Suppressor macrophage treated with lipopolysaccharide for 1 hour (primary cell): ENCODE data around the gene EPHA1.

Source experiments
- DNase-seq, 3 donors: peaks; one replicate each; pipeline ENCODE4 v3.0.0-alpha.2; 2020 to 2022

Gene EPHA1

GRCh38 chr7:143387156-143387975 is 21.3 kb downstream of the EPHA1 start:
- DNase-seq, result no peak

DNA sequence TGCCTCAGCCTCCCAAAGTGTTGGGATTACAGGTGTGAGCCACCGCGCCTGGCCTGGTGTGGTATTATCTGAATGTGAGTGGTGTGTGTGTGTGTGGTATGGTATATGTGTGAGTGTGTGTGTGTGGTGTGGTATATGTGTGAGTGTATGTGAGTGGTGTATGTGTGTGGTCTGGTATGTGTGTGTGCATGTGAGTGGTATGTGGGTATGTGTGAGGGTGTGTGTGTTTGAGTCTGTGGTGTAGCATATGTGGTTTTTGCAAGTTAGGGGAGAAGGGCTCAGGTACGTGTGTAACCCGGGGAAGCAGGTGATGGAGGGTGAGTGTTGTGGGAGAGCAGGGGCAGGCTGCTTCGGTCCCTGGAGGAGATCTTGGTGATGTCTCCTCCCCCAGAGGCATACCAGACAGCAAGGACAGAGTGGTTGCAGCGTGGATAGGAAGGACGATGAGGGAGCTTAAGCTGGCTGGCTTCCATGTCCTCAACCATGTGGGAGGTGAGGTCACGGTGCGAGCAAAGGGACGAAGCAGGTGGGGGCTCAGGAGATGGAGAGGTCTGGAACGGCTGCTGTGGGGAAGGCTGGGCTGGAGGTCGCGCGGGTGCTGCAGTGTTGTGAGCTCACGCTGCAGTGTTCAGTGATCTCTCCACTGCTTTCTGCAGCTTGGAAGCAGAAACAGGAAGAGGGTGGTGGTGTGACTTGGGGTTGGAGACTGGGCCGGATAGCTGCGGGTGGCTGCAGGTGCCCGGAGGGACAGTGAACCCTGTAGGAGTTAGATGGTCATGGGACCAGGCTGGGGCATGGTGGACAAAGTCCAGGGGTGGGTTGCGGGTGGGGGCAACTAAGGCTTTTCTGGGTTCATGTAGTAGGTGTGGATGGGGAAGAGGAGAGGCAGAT is 22.5 kb downstream of the EPHA1 start:
- DNase-seq, result peak; percentile 57 to 62 (median 58)

GRCh38 chr7:143384661-143385631 is 23.7 kb downstream of the EPHA1 start:
- DNase-seq, result peak; percentile 78 to 84 (median 79)

GRCh38 chr7:143384148-143384547 is 24.5 kb downstream of the EPHA1 start:
- DNase-seq, result peak; percentile 57 to 60 (median 60)

DNA sequence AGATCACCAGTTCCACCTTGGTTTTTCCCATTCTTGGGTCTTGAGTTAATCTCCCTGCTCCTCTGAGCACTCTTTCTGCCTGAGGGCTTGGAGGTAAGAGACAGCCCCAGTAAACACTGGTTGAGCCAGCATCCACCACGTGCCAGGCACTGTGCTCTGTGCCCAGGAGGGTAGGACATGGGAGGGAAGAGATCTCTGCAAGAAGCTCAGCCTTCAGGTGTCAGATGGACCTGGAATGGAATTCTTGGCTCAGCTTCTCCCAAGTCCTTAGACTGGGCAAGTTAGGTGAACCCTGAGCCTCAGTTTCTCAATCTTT is 25.1 kb downstream of the EPHA1 start:
- DNase-seq, result peak in 1 of 3 donors; percentile 48

GRCh38 chr7:143382791-143383641 is 25.6 kb downstream of the EPHA1 start:
- DNase-seq, result no peak

DNA sequence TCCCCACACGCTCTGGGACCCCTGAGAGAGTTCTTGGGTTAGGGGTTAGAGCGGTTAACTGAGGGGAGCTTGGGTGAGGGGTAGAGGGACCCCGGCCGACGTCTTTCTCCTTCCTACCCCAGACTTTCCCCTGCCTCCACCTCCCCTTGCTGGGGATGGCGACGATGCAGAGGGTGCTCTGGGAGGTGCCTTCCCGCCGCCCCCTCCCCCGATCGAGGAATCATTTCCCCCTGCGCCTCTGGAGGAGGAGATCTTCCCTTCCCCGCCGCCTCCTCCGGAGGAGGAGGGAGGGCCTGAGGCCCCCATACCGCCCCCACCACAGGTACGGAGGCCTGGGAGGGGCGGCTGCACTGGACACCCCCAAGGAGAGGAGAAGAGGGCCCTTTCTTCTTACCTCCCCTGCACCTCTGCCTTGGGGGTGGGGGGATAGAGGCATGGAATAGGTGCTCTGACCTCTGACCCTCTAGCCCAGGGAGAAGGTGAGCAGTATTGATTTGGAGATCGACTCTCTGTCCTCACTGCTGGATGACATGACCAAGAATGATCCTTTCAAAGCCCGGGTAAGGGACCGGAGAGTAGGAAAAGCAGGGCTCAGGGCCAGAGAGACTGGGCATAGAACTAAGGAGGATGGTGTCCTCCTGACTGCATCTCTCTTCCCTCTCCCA is 26.4 kb downstream of the EPHA1 start:
- DNase-seq, result no peak

DNA sequence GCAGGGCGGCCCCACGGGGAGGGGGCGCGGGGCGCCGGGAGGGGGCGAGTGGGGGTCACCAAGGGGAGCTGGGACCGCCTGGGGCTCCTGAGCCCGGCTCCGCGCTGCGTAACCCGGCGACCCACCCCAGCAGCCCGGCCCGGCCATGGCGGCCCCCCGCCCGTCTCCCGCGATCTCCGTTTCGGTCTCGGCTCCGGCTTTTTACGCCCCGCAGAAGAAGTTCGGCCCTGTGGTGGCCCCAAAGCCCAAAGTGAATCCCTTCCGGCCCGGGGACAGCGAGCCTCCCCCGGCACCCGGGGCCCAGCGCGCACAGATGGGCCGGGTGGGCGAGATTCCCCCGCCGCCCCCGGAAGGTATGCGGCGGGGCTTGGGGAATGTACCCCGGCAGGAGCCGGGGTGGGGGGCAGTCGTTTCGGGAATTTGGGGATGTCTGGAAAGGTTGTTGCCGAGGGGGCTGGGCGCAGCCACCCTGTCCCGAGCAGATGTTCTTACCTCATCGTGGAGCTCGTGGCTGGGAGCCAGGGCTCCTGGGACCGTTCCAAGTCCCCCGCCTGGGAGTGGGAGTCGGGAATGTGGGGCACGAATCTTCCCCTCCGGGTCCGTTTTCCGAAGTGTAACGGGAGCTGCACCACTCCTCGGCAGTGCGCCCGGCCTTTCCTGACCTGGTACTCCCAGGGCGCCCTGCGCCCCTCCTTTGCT is 27.1 kb downstream of the EPHA1 start:
- peak in 2 of 3 donors; percentile 32 to 46 for DNase-seq

DNA sequence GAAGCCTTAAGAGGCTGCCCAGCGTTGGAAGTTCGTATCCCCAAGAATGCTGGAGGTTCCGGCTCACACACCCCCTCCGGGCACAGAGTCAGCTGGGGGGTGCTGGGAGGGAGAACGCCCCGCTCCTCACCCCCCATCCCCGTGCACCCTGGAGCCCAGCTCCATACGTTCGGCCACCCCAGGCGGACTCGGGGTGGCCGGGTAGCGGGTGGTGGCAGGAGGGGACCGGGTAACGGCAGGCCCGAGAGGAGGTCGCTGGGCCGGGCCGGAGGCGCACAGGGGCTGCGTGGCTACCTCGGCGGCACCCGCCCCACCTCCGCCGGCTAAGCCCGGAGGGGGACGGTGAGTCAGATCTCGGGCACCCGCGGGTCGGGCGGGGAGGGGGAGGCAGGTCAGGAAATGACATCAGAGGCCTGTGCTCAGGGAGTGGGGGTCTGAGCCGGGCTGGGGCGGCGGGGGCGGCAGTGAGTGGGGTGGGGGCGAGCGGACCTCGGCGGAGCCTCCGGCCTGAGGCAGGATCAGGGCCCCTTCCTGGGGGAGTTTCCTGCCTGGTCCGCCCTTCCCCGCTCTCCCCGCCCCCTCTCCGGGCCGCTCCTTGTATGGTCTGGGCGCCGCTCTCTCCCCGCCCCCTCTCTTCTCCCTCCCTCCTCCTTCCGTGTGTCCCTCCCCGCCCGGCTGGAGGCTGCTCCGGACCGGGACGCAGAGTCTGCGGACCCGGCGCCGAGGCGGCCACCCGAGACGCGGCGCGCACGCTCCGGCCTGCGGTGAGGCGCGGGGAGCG is 27.8 kb downstream of the EPHA1 start, which contains the start of gene ZYX:
Gene ZYX, plus strand, starts transcription at position 700 of the 781 bp plus-strand sequence. CDS start 227 bp downstream, outside the sequence.
- peak; percentile 96 to 98 (median 97) for DNase-seq

DNA sequence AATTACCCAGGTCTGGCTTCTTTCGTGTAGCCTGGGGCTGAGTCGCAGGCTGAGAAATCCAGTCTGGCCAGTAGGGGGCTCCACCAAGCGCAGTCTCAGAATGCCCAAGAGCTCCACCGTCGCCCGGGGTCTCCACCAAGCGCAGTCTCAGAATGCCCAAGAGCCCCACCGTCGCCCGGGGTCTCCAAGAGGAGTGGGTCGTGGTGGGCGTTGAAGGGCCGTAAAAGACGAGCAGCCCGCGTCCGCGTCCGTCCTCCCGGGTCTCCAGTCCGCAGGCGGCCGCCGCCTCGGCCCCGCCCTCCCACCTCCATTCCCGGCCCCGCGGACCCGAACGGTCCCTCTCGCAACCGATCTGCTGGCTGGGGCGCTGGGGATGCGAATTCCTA is 28.4 kb downstream of the EPHA1 start:
- peak; percentile 94 to 96 (median 95) for DNase-seq

DNA sequence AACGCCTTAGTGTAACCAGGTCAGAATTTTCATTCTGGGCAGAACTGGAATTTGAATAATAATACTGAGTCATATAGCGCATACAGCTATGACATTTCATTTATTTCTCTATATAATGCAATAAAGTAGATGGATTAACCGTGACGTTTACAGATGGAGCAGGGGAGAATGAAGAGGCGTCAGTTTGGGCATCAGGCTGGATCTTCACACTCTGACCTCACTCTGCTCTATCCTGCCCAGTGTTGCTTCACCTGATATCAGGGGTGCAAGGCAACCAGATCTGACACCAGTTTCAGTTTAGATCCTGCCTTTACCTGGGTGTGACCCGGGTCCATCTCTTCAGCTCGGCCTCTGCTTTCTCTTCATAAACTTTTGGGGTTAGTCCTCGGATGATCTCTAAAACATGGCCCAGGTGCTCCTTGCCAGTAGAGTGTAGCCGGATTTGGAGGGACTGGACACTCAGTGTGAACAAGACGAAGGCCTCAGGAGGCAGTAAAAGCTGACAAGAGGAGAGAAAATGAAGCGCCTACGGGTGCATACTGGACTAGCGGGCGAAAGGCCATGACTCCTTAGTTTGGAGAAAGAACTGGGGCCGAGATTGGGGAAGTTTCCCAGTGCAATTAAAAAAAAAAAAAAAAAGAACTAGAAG is 28.9 kb downstream of the EPHA1 start:
- DNase-seq, result peak in 1 of 3 donors; percentile 55

DNA sequence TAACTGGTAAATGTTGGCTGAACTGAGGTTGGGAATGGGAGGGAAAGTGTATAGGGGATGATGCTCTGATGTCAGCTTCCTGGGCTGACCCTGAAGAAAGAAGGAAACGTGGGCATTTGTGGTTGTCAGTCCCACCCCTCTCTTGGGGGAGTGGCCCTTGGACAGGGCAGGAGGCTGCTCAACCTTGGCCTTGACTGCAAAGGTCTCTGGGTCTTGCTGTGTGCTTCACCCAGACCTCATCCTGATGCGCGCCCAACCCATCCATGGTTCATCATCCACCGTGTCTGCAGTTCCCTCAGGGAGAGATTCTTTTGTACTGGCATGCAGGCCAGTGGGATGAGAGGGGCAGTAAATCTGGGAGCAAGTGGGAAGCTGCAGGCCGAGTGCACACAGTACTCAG is 32.3 kb downstream of the EPHA1 start:
- DNase-seq, result peak; percentile 73 to 77 (median 77)

DNA sequence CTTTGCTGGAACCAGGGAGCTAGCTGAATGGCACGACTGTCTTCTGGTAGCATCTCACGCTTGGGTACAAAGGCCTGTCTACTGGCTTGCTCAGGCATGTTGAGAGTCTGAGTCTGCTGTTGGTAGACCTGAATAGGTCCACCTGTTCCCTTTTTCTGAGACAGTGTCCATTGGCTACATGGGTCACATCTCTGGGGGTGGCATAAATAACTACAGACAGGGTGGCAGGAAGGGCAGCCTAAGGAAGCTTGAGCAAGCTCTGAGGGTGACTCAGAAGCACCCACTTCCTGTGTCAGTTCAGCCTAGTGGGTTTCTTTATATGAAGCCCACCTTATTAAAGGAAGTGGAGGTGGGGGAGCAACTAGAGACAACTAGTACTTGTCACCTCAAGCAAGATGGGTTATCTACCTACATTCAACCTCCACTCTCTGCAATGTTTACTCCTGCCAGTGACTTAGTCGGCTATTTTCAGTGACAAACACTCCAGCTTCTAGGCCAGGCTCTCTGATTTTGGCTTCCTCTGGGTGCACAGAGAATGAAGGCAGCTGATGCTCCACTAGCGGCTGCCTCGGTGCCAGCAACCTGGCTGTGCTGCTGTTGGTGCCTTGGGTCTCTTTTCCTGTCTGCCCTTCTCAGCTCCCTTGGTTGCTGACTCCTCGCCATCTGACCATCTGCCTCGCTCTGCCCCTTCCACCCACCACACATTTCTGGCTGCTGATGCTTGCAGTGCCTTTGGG is 33.2 kb downstream of the EPHA1 start:
- peak; percentile 80 to 84 (median 80) for DNase-seq

DNA sequence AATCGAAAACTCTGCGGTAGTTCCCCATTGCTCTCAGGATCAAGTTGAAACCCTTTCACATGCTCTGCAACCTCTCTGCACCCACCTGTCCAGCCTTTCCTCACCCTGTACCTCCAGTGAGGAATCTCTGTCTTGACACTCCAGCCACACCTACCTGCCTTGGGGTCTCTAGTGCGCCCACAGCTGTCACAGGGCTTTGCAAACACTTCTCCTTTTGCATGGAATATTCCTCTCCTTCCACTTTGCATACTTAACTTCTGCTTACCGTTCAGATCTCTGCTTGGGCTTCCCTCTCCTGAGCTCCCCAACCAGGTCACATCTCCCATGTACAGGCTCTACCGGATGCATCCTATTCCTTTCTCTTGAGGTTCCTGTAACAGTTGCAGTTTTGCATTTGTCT is 34.1 kb downstream of the EPHA1 start:
- peak in 2 of 3 donors; percentile 58 to 60 for DNase-seq

GRCh38 chr7:143373255-143373794 is 35.3 kb downstream of the EPHA1 start:
- DNase-seq, result peak in 1 of 3 donors; percentile 47

DNA sequence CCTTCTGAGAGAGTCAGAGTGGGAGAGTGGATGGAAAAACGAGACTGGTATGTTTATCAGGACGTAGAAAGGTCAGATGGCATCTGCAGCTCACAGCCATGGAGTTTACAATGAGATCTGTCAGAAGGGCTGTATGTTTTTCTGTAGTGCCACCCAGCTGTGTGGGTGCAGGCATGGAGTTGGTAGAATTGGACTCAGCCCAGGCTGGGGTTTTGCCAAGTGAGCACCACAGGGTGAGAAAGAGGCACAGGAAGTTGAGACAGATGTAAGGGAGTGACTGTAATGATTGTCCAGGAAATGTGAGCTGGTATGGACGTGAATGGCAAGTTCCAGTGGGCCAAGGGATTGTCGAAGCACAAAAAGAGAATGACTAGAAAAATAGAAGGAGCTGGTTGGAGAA is 36.6 kb downstream of the EPHA1 start:
- DNase-seq, result peak; percentile 85 to 92 (median 88)
